Uterus (tissue), 2 donors: Measurements from ENCODE around the gene AAK1.

ENCODE experiments used
- POLR2A ChIP-seq, 2 donors: fragments of 450-650 bp; IDR thresholded peaks; one replicate each; pipeline ENCODE4 v1.6.1; 2016; ENCODE audit warnings: antibody characterized with exemption in 2 of 2, mild to moderate bottlenecking in 1 of 2, moderate library complexity in 1 of 2
- TF ChIP-seq, protein P1 (sequence below), 4 experiments: fragments of 200-600 bp in 2 of 4; fragments of 450-650 bp in 2 of 4; sonication (generic) in 2 of 4; IDR thresholded peaks; one replicate each; pipeline ENCODE4 v1.5.1; 2016 to 2019; ENCODE audit warnings: antibody characterized with exemption in 4 of 4, mild to moderate bottlenecking in 2 of 4, moderate library complexity in 1 of 4

DNA sequence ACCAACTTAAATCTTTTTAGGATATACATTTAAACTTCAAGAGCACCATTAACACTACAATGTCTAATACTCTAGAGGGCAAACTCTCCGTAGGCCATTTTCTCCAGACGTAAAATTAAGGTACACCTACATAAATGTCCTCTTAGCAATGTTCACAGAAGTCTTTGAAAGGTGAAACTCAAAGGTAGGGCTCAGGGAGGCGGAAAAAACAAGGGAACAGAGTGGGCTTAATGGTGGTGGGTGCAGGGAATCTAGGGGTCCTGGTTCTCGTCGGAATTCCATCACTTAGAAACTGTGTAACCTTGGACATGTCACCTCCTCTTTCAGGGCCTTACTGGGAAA is 207.0 kb downstream of the AAK1 start:
- TF ChIP-seq, protein P1, sequence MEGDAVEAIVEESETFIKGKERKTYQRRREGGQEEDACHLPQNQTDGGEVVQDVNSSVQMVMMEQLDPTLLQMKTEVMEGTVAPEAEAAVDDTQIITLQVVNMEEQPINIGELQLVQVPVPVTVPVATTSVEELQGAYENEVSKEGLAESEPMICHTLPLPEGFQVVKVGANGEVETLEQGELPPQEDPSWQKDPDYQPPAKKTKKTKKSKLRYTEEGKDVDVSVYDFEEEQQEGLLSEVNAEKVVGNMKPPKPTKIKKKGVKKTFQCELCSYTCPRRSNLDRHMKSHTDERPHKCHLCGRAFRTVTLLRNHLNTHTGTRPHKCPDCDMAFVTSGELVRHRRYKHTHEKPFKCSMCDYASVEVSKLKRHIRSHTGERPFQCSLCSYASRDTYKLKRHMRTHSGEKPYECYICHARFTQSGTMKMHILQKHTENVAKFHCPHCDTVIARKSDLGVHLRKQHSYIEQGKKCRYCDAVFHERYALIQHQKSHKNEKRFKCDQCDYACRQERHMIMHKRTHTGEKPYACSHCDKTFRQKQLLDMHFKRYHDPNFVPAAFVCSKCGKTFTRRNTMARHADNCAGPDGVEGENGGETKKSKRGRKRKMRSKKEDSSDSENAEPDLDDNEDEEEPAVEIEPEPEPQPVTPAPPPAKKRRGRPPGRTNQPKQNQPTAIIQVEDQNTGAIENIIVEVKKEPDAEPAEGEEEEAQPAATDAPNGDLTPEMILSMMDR (IDR thresholded peaks at IDR 0.05), result no peak
- no peak for TF ChIP-seq POLR2A (IDR thresholded peaks at IDR 0.05)
